GM23248 (cell line): ENCODE data around the gene MTHFD1L. TPM values are rescaled to one million over a fixed set of nuclear protein-coding genes. Genes with fewer than 3 reads are reported as not detected.

Source experiments
- DNase-seq: peaks from one replicate; pipeline ENCODE4 v3.0.0-alpha.2; 2015
- H2AFZ ChIP-seq: fragments of 200-600 bp; sonication (generic); 2 replicates; pipeline ENCODE4 v1.6.1; 2016; ENCODE audit warnings: antibody characterized with exemption
- H3F3A ChIP-seq: fragments of 200-600 bp; sonication (generic); 2 replicates; pipeline ENCODE4 v1.6.1; 2016; ENCODE audit warnings: mild to moderate bottlenecking, antibody characterized with exemption, mixed run types; ENCODE audit not compliant: insufficient read depth
- H3K27ac ChIP-seq: fragments of 200-600 bp; sonication (generic); 2 replicates; pipeline ENCODE4 v1.5.1; 2016; ENCODE audit warnings: mild to moderate bottlenecking
- H3K27me3 ChIP-seq: fragments of 200-600 bp; sonication (generic); replicated peaks from 2 replicates; pipeline ENCODE4 v1.6.1; 2016; ENCODE audit warnings: mild to moderate bottlenecking; ENCODE audit not compliant: insufficient read depth
- H3K36me3 ChIP-seq: fragments of 200-600 bp; sonication (generic); 2 replicates; pipeline ENCODE4 v1.6.1; 2016; ENCODE audit warnings: low read depth, mild to moderate bottlenecking
- H3K4me1 ChIP-seq: fragments of 200-600 bp; sonication (generic); 2 replicates; pipeline ENCODE4 v1.6.1; 2016; ENCODE audit warnings: mild to moderate bottlenecking; ENCODE audit not compliant: insufficient read depth
- H3K4me2 ChIP-seq: fragments of 200-600 bp; sonication (generic); one replicate; pipeline ENCODE4 v1.6.1; 2016; ENCODE audit warnings: mild to moderate bottlenecking; ENCODE audit not compliant: unreplicated experiment
- H3K4me3 ChIP-seq: fragments of 200-600 bp; sonication (generic); 2 replicates; pipeline ENCODE4 v1.5.1; 2016; ENCODE audit warnings: mild to moderate bottlenecking
- H3K79me2 ChIP-seq: fragments of 200-600 bp; sonication (generic); 2 replicates; pipeline ENCODE4 v1.6.1; 2016; ENCODE audit warnings: mild to moderate bottlenecking; ENCODE audit not compliant: insufficient read depth
- H3K9ac ChIP-seq: fragments of 200-600 bp; sonication (generic); 2 replicates; pipeline ENCODE4 v1.6.1; 2016; ENCODE audit warnings: mild to moderate bottlenecking
- H3K9me2 ChIP-seq: fragments of 200-600 bp; sonication (generic); 2 replicates; pipeline ENCODE4 v1.6.1; 2016; ENCODE audit warnings: mixed run types, mild to moderate bottlenecking, moderate library complexity; ENCODE audit not compliant: insufficient read depth
- H3K9me3 ChIP-seq: fragments of 200-600 bp; sonication (generic); one replicate; pipeline ENCODE4 v1.6.1; 2017; ENCODE audit warnings: low read depth
- H4K20me1 ChIP-seq: fragments of 200-600 bp; sonication (generic); 2 replicates; pipeline ENCODE4 v1.6.0; 2016; ENCODE audit not compliant: insufficient read depth
- EZH2 ChIP-seq: fragments of 200-600 bp; sonication (generic); IDR thresholded peaks from 2 replicates; pipeline ENCODE4 v1.6.1; 2018; ENCODE audit warnings: antibody characterized with exemption, mild to moderate bottlenecking; ENCODE audit not compliant: insufficient read depth, poor library complexity, severe bottlenecking
- EZH2phosphoT487 ChIP-seq: fragments of 200-600 bp; sonication (generic); IDR thresholded peaks from 2 replicates; pipeline ENCODE4 v1.6.1; 2018; ENCODE audit warnings: antibody characterized with exemption, moderate library complexity, mild to moderate bottlenecking, low read depth; ENCODE audit not compliant: insufficient read depth
- WGBS, 2 experiments: methylation state at CpG; one replicate each; pipeline ENCODE4 v1.1.6; 2015 to 2017; ENCODE audit warnings: low lambda C conversion rate in 2 of 2, low coverage in 1 of 2; ENCODE audit errors: missing lambda C conversion rate in 2 of 2; 5-methylcytosine and 5-hydroxymethylcytosine counted together
- in situ Hi-C: fragments of 300-500 bp; cut with MboI; formaldehyde crosslinking; loops from 2 replicates; pipeline ENCODE4 v1.15.0; 2020
- polyA plus RNA-seq: library from polyadenylated mRNA; unstranded; fragments of >200 nt; fragmentation: Nextera tagmentation; extraction: Ambion mirVana; gene quantifications from 2 replicates; pipeline ENCODE4 v1.2.1, GENCODE V29; 2016
- total RNA-seq: library from RNA; depleted of rRNA; stranded (reverse); fragments of >200 nt; shearing (Covaris generic); gene quantifications from 2 replicates; pipeline ENCODE4 v1.2.3, GENCODE V29; 2014

The MTHFD1L gene
- total and polyA plus RNA-seq, 2 experiments from 2014 or later = 57.6 to 99.6 TPM

- no peak overlapping the region for H2AFZ ChIP-seq
- no peak overlapping the region for H3K9ac ChIP-seq
- H4K20me1 ChIP-seq = no peaks in the 10 kb centered on the region
- no peak overlapping the region for H3K27ac ChIP-seq
- peaks cover 62% of the 10 kb centered on the region for H3K36me3 ChIP-seq
- no peak overlapping the region for H3K4me3 ChIP-seq
- no peaks in the 10 kb centered on the region for H3K9me2 ChIP-seq
- DNase-seq = no peak
- WGBS, 2 experiments = 96 to 98% methylated on average over 5 of the region's 5 CpGs
- H3K4me1 ChIP-seq = peaks cover 14% of the 10 kb centered on the region
- no peaks in the 10 kb centered on the region for H3K27me3 ChIP-seq
- no peaks in the 10 kb centered on the region for H3K9me3 ChIP-seq
- H3K79me2 ChIP-seq = 0 out of 2 replicates have a peak, but pooled peaks cover 12% of the 10 kb centered on the region
- no peak overlapping the region for H3K4me2 ChIP-seq
- no peak for TF ChIP-seq EZH2phosphoT487
- TF ChIP-seq EZH2 = no peak
- H3F3A ChIP-seq = peaks cover 10% of the 10 kb centered on the region
- in situ Hi-C loops = no loop called here
Measured at GRCh38 chr6:150939399-150939798, 73.9 kb downstream of the MTHFD1L start.

DNA sequence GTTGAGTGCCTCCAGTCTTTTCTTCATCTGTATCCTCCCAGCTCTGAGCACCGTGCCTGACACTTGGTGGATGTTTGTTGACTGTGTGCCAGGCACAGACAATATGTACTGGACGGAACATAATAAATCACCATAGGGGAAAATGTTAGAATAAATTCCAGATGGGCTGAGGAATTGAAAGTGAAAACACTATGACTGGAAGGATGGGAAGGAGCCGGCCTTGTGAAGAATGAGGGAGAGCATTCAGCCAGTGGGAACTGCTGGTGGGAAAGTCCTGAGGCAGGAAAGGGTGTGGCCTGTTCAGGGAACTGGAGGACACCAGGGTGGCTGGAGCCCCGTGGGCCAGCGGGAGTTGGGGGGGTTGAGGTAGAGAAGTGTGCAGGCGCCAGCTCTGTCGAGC, 75.4 kb downstream of the MTHFD1L start:
- TF ChIP-seq EZH2 (no peak), EZH2phosphoT487 (no peak)
- H3K9me3 ChIP-seq = no peaks in the 10 kb centered on the region
- H3K9ac ChIP-seq = peak overlapping the region; percentile 17; the same call in 1 of the 2 replicates
- no peak overlapping the region for H3K4me2 ChIP-seq
- H4K20me1 ChIP-seq = no peaks in the 10 kb centered on the region
- no peak overlapping the region for H2AFZ ChIP-seq
- H3K79me2 ChIP-seq = 0 out of 2 replicates have a peak, but pooled peaks cover 15% of the 10 kb centered on the region
- no peak overlapping the region for H3K4me3 ChIP-seq
- H3K9me2 ChIP-seq = no peaks in the 10 kb centered on the region
- H3F3A ChIP-seq = peaks cover 9% of the 10 kb centered on the region; the same call in 1 of the 2 replicates
- no peaks in the 10 kb centered on the region for H3K27me3 ChIP-seq
- DNase-seq = peak; percentile 66
- 22 to 27% methylated on average over 7 of the region's 7 CpGs for WGBS, 2 experiments
- H3K27ac ChIP-seq = peak overlapping the region; percentile 32
- H3K4me1 ChIP-seq = peaks cover 8% of the 10 kb centered on the region
- H3K36me3 ChIP-seq = peaks cover 73% of the 10 kb centered on the region
- in situ Hi-C loops = no loop called here

DNA sequence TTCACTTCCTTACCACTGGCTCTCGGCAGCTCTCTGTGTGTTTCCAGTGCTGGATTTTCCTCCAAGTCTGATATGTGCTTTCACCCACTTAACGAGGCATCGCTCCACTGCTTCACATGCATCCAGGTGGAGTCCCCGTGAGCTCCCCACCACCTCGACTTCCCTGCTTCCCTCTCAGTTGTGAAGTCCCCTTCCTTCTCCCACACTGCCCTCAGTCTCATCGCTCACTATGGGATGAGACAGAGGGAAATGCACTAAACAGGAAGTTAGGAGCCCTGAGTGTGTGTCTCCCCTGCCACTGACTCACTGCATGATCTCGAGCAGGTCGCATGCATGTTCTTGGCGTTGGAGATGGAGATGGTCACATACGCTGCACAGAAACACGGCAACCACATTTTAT, 84.0 kb downstream of the MTHFD1L start:
- H3K27me3 ChIP-seq = no peaks in the 10 kb centered on the region
- no peak overlapping the region for H2AFZ ChIP-seq
- no peaks in the 10 kb centered on the region for H4K20me1 ChIP-seq
- peaks cover 25% of the 10 kb centered on the region for H3F3A ChIP-seq
- no peak overlapping the region for H3K4me2 ChIP-seq
- no peak overlapping the region for H3K27ac ChIP-seq
- WGBS, 2 experiments = 91 to 96% methylated on average over 11 of the region's 11 CpGs
- no peak overlapping the region for H3K4me3 ChIP-seq
- H3K4me1 ChIP-seq = no peaks in the 10 kb centered on the region
- H3K36me3 ChIP-seq = peaks cover 83% of the 10 kb centered on the region
- in situ Hi-C loops = no loop called here
- DNase-seq = no peak
- H3K9me2 ChIP-seq = no peaks in the 10 kb centered on the region
- no peak for TF ChIP-seq EZH2phosphoT487
- no peak for TF ChIP-seq EZH2
- peaks cover 6% of the 10 kb centered on the region; the same call in 1 of the 2 replicates for H3K79me2 ChIP-seq
- H3K9me3 ChIP-seq = no peaks in the 10 kb centered on the region
- H3K9ac ChIP-seq = no peak overlapping the region

DNA sequence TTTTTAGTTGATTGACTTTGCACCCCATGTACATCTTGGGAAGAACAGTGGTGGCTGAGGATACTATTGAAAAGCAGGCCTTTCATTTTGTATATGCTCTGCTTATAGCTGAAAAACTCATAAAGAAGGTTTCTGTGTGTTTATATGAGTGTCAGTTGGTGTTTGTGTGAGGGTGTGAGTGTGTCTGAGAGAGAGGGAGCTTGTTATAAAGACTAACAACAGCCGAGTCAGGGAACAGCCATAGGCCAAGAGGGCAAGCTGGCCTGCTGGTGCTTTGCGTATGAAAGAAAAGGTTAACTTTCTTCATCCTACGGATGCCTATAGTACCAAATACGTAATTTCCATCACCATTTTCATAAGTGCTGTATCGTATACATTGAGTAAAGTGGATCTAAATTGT, 88.3 kb downstream of the MTHFD1L start:
- no peak for TF ChIP-seq EZH2
- TF ChIP-seq EZH2phosphoT487 = no peak
- H3K4me3 ChIP-seq = no peak overlapping the region
- H2AFZ ChIP-seq = no peak overlapping the region
- no peaks in the 10 kb centered on the region for H3K9me3 ChIP-seq
- no peak overlapping the region for H3K4me2 ChIP-seq
- no peaks in the 10 kb centered on the region; the same call in none of the 2 replicates for H3K79me2 ChIP-seq
- H3F3A ChIP-seq = peaks cover 34% of the 10 kb centered on the region
- peaks cover 88% of the 10 kb centered on the region for H3K36me3 ChIP-seq
- in situ Hi-C loops = no loop called here
- DNase-seq = no peak
- 0 out of 2 replicates have a peak, but pooled peaks cover 2% of the 10 kb centered on the region for H3K4me1 ChIP-seq
- WGBS, 2 experiments = 93 to 96% methylated on average over 5 of the region's 5 CpGs
- H3K9ac ChIP-seq = no peak overlapping the region
- no peak overlapping the region for H3K27ac ChIP-seq
- H3K27me3 ChIP-seq = no peaks in the 10 kb centered on the region
- H3K9me2 ChIP-seq = no peaks in the 10 kb centered on the region
- H4K20me1 ChIP-seq = no peaks in the 10 kb centered on the region
